ENCODE data around the gene IL10. TPM values are rescaled to one million over a fixed set of nuclear protein-coding genes. Genes with fewer than 3 reads are reported as not detected.

IL10 gene
- total RNA-seq, 1 donor from 2014 or later, result 1.4 TPM

- H3K27me3 ChIP-seq (ENCODE audit: low read depth), result no peaks in the 10 kb centered on the region
- H3K27ac ChIP-seq, result no peak overlapping the region
- no peaks in the 10 kb centered on the region for H3K9me3 ChIP-seq
- H3K4me1 ChIP-seq, result peaks cover 13% of the 10 kb centered on the region
- intact Hi-C loops (cut with DNase I), result no loop called here
- TF ChIP-seq CTCF (IDR thresholded peaks at IDR 0.05), result no peak
- DNase-seq (no peak), ATAC-seq (no peak)
- H3K4me3 ChIP-seq, result no peak overlapping the region
- no peaks in the 10 kb centered on the region for H3K36me3 ChIP-seq
Measured at GRCh38 chr1:206793620-206794019, 21.3 kb upstream of the IL10 start.

GRCh38 chr1:206792939-206793607, 20.8 kb upstream of the IL10 start:
- no peak for DNase-seq
- Histone ChIP-seq H3K4me3 (no peak overlapping the region), H3K9me3 (no peaks in the 10 kb centered on the region), H3K27ac (no peak overlapping the region), H3K36me3 (no peaks in the 10 kb centered on the region), H3K27me3 (ENCODE audit: low read depth) (no peaks in the 10 kb centered on the region), H3K4me1 (peaks cover 11% of the 10 kb centered on the region)
- intact Hi-C loops (cut with DNase I), result no loop called here
- no peak for TF ChIP-seq CTCF (IDR thresholded peaks at IDR 0.05)
- no peak for ATAC-seq

GRCh38 chr1:206790502-206791250, 18.4 kb upstream of the IL10 start:
- Histone ChIP-seq H3K27me3 (ENCODE audit: low read depth) (no peaks in the 10 kb centered on the region), H3K4me1 (no peaks in the 10 kb centered on the region), H3K36me3 (no peaks in the 10 kb centered on the region), H3K4me3 (no peak overlapping the region), H3K27ac (no peak overlapping the region), H3K9me3 (no peaks in the 10 kb centered on the region)
- intact Hi-C loops (cut with DNase I), result no loop called here
- ATAC-seq (no peak), DNase-seq (no peak)
- TF ChIP-seq CTCF (IDR thresholded peaks at IDR 0.05), result no peak

GRCh38 chr1:206788487-206789050, 16.3 kb upstream of the IL10 start:
- no peak for TF ChIP-seq CTCF (IDR thresholded peaks at IDR 0.05)
- H3K27ac ChIP-seq, result no peak overlapping the region
- intact Hi-C loops (cut with DNase I), result no loop called here
- H3K36me3 ChIP-seq, result no peaks in the 10 kb centered on the region
- no peak overlapping the region for H3K4me3 ChIP-seq
- no peaks in the 10 kb centered on the region for H3K4me1 ChIP-seq
- ATAC-seq (no peak), DNase-seq (no peak)
- H3K27me3 ChIP-seq (ENCODE audit: low read depth), result no peaks in the 10 kb centered on the region
- no peaks in the 10 kb centered on the region for H3K9me3 ChIP-seq

- no peaks in the 10 kb centered on the region for H3K27me3 ChIP-seq (ENCODE audit: low read depth)
- intact Hi-C loops (cut with DNase I), result no loop called here
- H3K27ac ChIP-seq, result no peak overlapping the region
- no peak for DNase-seq
- TF ChIP-seq CTCF (IDR thresholded peaks at IDR 0.05), result no peak
- H3K9me3 ChIP-seq, result no peaks in the 10 kb centered on the region
- no peak for ATAC-seq
- no peaks in the 10 kb centered on the region for H3K36me3 ChIP-seq
- no peaks in the 10 kb centered on the region for H3K4me1 ChIP-seq
- no peak overlapping the region for H3K4me3 ChIP-seq
Measured at GRCh38 chr1:206787891-206788290, 15.6 kb upstream of the IL10 start.
